Measurements from ENCODE around the gene ANKRD50. TPM values are rescaled to one million over a fixed set of nuclear protein-coding genes. Genes with fewer than 3 reads are reported as not detected.

The ANKRD50 gene
- total RNA-seq, 2 donors from 2014 or later, result 7.1 to 14.0 TPM

- intact Hi-C loops (cut with DNase I), result no loop called here
- no peak overlapping the region for H3K9ac ChIP-seq (ENCODE audit: low read depth in 2 of 2, low read length in 2 of 2)
- no peak overlapping the region for H3K4me3 ChIP-seq
- no peaks in the 10 kb centered on the region for H3K27me3 ChIP-seq
- no peak for DNase-seq
- H3K36me3 ChIP-seq, result no peaks in the 10 kb centered on the region
- H3K9me3 ChIP-seq, result no peaks in the 10 kb centered on the region
- no peak overlapping the region for H3K27ac ChIP-seq
- no peaks in the 10 kb centered on the region for H3K4me1 ChIP-seq
- no peak for TF ChIP-seq CTCF (IDR thresholded peaks at IDR 0.05)
Observed at GRCh38 chr4:124696182-124696581, 16.4 kb downstream of the ANKRD50 start.

GRCh38 chr4:124694946-124695598 lies 17.5 kb downstream of the ANKRD50 start:
- H3K9me3 ChIP-seq, result no peaks in the 10 kb centered on the region
- H3K4me3 ChIP-seq, result no peak overlapping the region
- no peaks in the 10 kb centered on the region for H3K27me3 ChIP-seq
- no peak overlapping the region for H3K9ac ChIP-seq (ENCODE audit: low read depth in 2 of 2, low read length in 2 of 2)
- no peak for DNase-seq
- H3K27ac ChIP-seq, result no peak overlapping the region
- TF ChIP-seq CTCF (IDR thresholded peaks at IDR 0.05), result no peak
- intact Hi-C loops (cut with DNase I), result no loop called here
- no peaks in the 10 kb centered on the region for H3K36me3 ChIP-seq
- H3K4me1 ChIP-seq, result no peaks in the 10 kb centered on the region

- TF ChIP-seq CTCF (IDR thresholded peaks at IDR 0.05), result no peak
- H3K4me1 ChIP-seq, result no peaks in the 10 kb centered on the region
- H3K4me3 ChIP-seq, result no peak overlapping the region
- no peak for DNase-seq
- H3K9me3 ChIP-seq, result no peaks in the 10 kb centered on the region
- H3K9ac ChIP-seq (ENCODE audit: low read depth in 2 of 2, low read length in 2 of 2), result no peak overlapping the region
- H3K27ac ChIP-seq, result no peak overlapping the region
- intact Hi-C loops (cut with DNase I), result no loop called here
- H3K27me3 ChIP-seq, result no peaks in the 10 kb centered on the region
- H3K36me3 ChIP-seq, result no peaks in the 10 kb centered on the region
Observed at GRCh38 chr4:124694306-124694705, 18.2 kb downstream of the ANKRD50 start.

- no peak for TF ChIP-seq CTCF (IDR thresholded peaks at IDR 0.05)
- no peak overlapping the region for H3K4me3 ChIP-seq
- H3K27me3 ChIP-seq, result no peaks in the 10 kb centered on the region
- no peaks in the 10 kb centered on the region for H3K4me1 ChIP-seq
- H3K27ac ChIP-seq, result no peak overlapping the region
- H3K36me3 ChIP-seq, result no peaks in the 10 kb centered on the region
- H3K9ac ChIP-seq (ENCODE audit: low read depth in 2 of 2, low read length in 2 of 2), result no peak overlapping the region
- H3K9me3 ChIP-seq, result no peaks in the 10 kb centered on the region
- no peak for DNase-seq
- intact Hi-C loops (cut with DNase I), result no loop called here
Observed at GRCh38 chr4:124691801-124692200, 20.7 kb downstream of the ANKRD50 start.

- H3K27ac ChIP-seq, result no peak overlapping the region
- no peaks in the 10 kb centered on the region for H3K4me1 ChIP-seq
- H3K27me3 ChIP-seq, result no peaks in the 10 kb centered on the region
- no peak overlapping the region for H3K4me3 ChIP-seq
- no peak for TF ChIP-seq CTCF (IDR thresholded peaks at IDR 0.05)
- no peak for DNase-seq
- no peaks in the 10 kb centered on the region for H3K9me3 ChIP-seq
- intact Hi-C loops (cut with DNase I), result no loop called here
- no peak overlapping the region for H3K9ac ChIP-seq (ENCODE audit: low read depth in 2 of 2, low read length in 2 of 2)
- H3K36me3 ChIP-seq, result no peaks in the 10 kb centered on the region
Observed at GRCh38 chr4:124686279-124686678, 26.3 kb downstream of the ANKRD50 start.
